HEK293 (cell line): ENCODE measurements around the gene SARS1.

ENCODE experiments used
- CTCF ChIA-PET: fragments of 350-600 bp; formaldehyde crosslinking; extraction: SDS; loops from one replicate; lab custom pipeline; 2021; ENCODE audit warnings: antibody characterized with exemption; lab: Yijun Ruan, JAX
- POLR2A ChIA-PET: fragments of 300-600 bp; formaldehyde crosslinking; extraction: SDS; loops from one replicate; lab custom pipeline; 2020; ENCODE audit warnings: antibody characterized with exemption, inconsistent platforms; lab: Yijun Ruan, JAX
- H3K27ac ChIP-seq: fragments of 200-500 bp; sonication (Bioruptor generic); 2 replicates; pipeline ENCODE4 v1.5.1; 2014; ENCODE audit warnings: low read depth, low read length, control low read depth, inconsistent platforms; ENCODE audit errors: extremely low read depth
- H3K36me3 ChIP-seq, 2 experiments: fragments of 200-500 bp in 1 of 2; sonication (Bioruptor generic) in 1 of 2; 1 replicate in 1 of 2; 2 replicates in 1 of 2; pipeline ENCODE4 v1.5.1; 2014 to 2017; ENCODE audit warnings: inconsistent platforms in 2 of 2, low read length in 2 of 2; ENCODE audit not compliant: control insufficient read depth in 2 of 2, insufficient read depth in 1 of 2
- H3K4me1 ChIP-seq: fragments of 200-500 bp; sonication (Bioruptor generic); 2 replicates; pipeline ENCODE4 v1.5.1; 2014; ENCODE audit warnings: mild to moderate bottlenecking, low read length, inconsistent platforms; ENCODE audit not compliant: control insufficient read depth, insufficient read depth
- H3K4me3 ChIP-seq: 2 replicates; pipeline ENCODE4 v1.5.1; 2011; ENCODE audit warnings: low read depth, mild to moderate bottlenecking, control low read depth, low read length, moderate library complexity
- H3K9me3 ChIP-seq: fragments of 200-500 bp; sonication (Bioruptor generic); 2 replicates; pipeline ENCODE4 v1.5.1; 2014; ENCODE audit warnings: low read depth, low read length, inconsistent platforms; ENCODE audit not compliant: control insufficient read depth, insufficient read depth
- GLI2 ChIP-seq: fragments of 450-650 bp; formaldehyde crosslinking; IDR thresholded peaks from 2 replicates; pipeline ENCODE4; 2017; ENCODE audit warnings: missing biosample characterization, missing genetic modification characterization, low read depth, borderline replicate concordance
- GLIS1 ChIP-seq: fragments of 450-650 bp; formaldehyde crosslinking; IDR thresholded peaks from 2 replicates; pipeline ENCODE4 v1.5.1; 2016; ENCODE audit warnings: missing biosample characterization, missing genetic modification characterization
- HOXC10 ChIP-seq: sonication (generic); formaldehyde crosslinking; IDR thresholded peaks from 2 replicates; pipeline ENCODE4 v1.8.1; 2023; ENCODE audit warnings: mild to moderate bottlenecking, missing genetic modification reagents
- IKZF3 ChIP-seq: fragments of 450-650 bp; IDR thresholded peaks from 2 replicates; pipeline ENCODE4 v1.5.0; 2018; ENCODE audit warnings: missing biosample characterization, mild to moderate bottlenecking, missing genetic modification characterization, moderate library complexity
- KLF9 ChIP-seq: fragments of 450-650 bp; formaldehyde crosslinking; IDR thresholded peaks from 2 replicates; pipeline ENCODE4 v1.5.1; 2016; ENCODE audit warnings: missing biosample characterization, missing genetic modification characterization, low read depth
- REPIN1 ChIP-seq: fragments of 450-650 bp; formaldehyde crosslinking; IDR thresholded peaks from 2 replicates; pipeline ENCODE4 v1.5.1; 2017; ENCODE audit warnings: missing biosample characterization, missing genetic modification characterization, low read depth
- SP2 ChIP-seq: fragments of 450-650 bp; formaldehyde crosslinking; IDR thresholded peaks from 2 replicates; pipeline ENCODE4 v1.5.1; 2016; ENCODE audit warnings: missing biosample characterization, missing genetic modification characterization
- YY1 ChIP-seq: fragments of 450-650 bp; formaldehyde crosslinking; IDR thresholded peaks from 2 replicates; pipeline ENCODE4 v1.5.1; 2018; ENCODE audit warnings: missing biosample characterization, missing genetic modification characterization
- ZBTB1 ChIP-seq: fragments of 450-650 bp; formaldehyde crosslinking; IDR thresholded peaks from 2 replicates; pipeline ENCODE4 v1.5.1; 2016; ENCODE audit warnings: missing biosample characterization, missing genetic modification characterization
- ZBTB20 ChIP-seq: fragments of 450-650 bp; formaldehyde crosslinking; IDR thresholded peaks from 2 replicates; pipeline ENCODE4 v1.5.1; 2016; ENCODE audit warnings: missing biosample characterization, missing genetic modification characterization
- ZBTB48 ChIP-seq: fragments of 450-650 bp; formaldehyde crosslinking; IDR thresholded peaks from 2 replicates; pipeline ENCODE4 v1.5.1; 2016; ENCODE audit warnings: missing biosample characterization, missing genetic modification characterization
- ZEB2 ChIP-seq: fragments of 450-650 bp; formaldehyde crosslinking; IDR thresholded peaks from 2 replicates; pipeline ENCODE4 v1.5.1; 2016; ENCODE audit warnings: missing biosample characterization, missing genetic modification characterization
- ZFP37 ChIP-seq: fragments of 450-650 bp; formaldehyde crosslinking; IDR thresholded peaks from 2 replicates; pipeline ENCODE4 v1.5.1; 2016; ENCODE audit warnings: missing biosample characterization, missing genetic modification characterization
- ZNF133 ChIP-seq: fragments of 450-650 bp; formaldehyde crosslinking; IDR thresholded peaks from 2 replicates; pipeline ENCODE4 v1.5.1; 2016; ENCODE audit warnings: missing biosample characterization, missing genetic modification characterization
- ZNF214 ChIP-seq: fragments of 450-650 bp; formaldehyde crosslinking; IDR thresholded peaks from 2 replicates; pipeline ENCODE4 v1.5.1; 2017; ENCODE audit warnings: missing biosample characterization, mild to moderate bottlenecking, missing genetic modification characterization, borderline replicate concordance
- ZNF324 ChIP-seq: fragments of 450-650 bp; formaldehyde crosslinking; IDR thresholded peaks from 2 replicates; pipeline ENCODE4 v1.5.1; 2016; ENCODE audit warnings: missing biosample characterization, missing genetic modification characterization
- ZNF48 ChIP-seq: fragments of 450-650 bp; formaldehyde crosslinking; IDR thresholded peaks from 2 replicates; pipeline ENCODE4 v1.5.1; 2016; ENCODE audit warnings: missing biosample characterization, missing genetic modification characterization
- ZNF488 ChIP-seq: fragments of 450-650 bp; formaldehyde crosslinking; IDR thresholded peaks from 2 replicates; pipeline ENCODE4 v1.5.1; 2016; ENCODE audit warnings: missing biosample characterization, missing genetic modification characterization
- ZNF510 ChIP-seq: fragments of 450-650 bp; formaldehyde crosslinking; IDR thresholded peaks from 2 replicates; pipeline ENCODE4 v1.5.1; 2018; ENCODE audit warnings: mild to moderate bottlenecking, missing genetic modification characterization, missing biosample characterization; ENCODE audit not compliant: insufficient replicate concordance
- ZNF544 ChIP-seq: fragments of 450-650 bp; formaldehyde crosslinking; IDR thresholded peaks from 2 replicates; pipeline ENCODE4 v1.5.0; 2017; ENCODE audit warnings: missing biosample characterization, missing genetic modification characterization
- ZNF558 ChIP-seq: fragments of 450-650 bp; formaldehyde crosslinking; IDR thresholded peaks from 2 replicates; pipeline ENCODE4 v1.5.1; 2016; ENCODE audit warnings: missing biosample characterization, missing genetic modification characterization
- ZNF560 ChIP-seq: fragments of 450-650 bp; formaldehyde crosslinking; IDR thresholded peaks from 2 replicates; pipeline ENCODE4 v1.5.1; 2017; ENCODE audit warnings: missing biosample characterization, missing genetic modification characterization, borderline replicate concordance
- ZNF621 ChIP-seq: fragments of 450-650 bp; formaldehyde crosslinking; IDR thresholded peaks from 2 replicates; pipeline ENCODE4 v1.5.1; 2017; ENCODE audit warnings: missing biosample characterization, missing genetic modification characterization
- ZNF768 ChIP-seq: fragments of 450-650 bp; formaldehyde crosslinking; IDR thresholded peaks from 2 replicates; pipeline ENCODE4 v1.5.1; 2018; ENCODE audit warnings: missing biosample characterization, mild to moderate bottlenecking, missing genetic modification characterization
- ZNF777 ChIP-seq: fragments of 450-650 bp; formaldehyde crosslinking; IDR thresholded peaks from 2 replicates; pipeline ENCODE4 v1.5.1; 2017; ENCODE audit warnings: missing biosample characterization, missing genetic modification characterization, borderline replicate concordance
- ZSCAN16 ChIP-seq: fragments of 450-650 bp; formaldehyde crosslinking; IDR thresholded peaks from 2 replicates; pipeline ENCODE4 v1.5.1; 2016; ENCODE audit warnings: missing biosample characterization, missing genetic modification characterization
- ZSCAN23 ChIP-seq: fragments of 450-650 bp; formaldehyde crosslinking; IDR thresholded peaks from 2 replicates; pipeline ENCODE4 v1.5.1; 2016; ENCODE audit warnings: missing biosample characterization, missing genetic modification characterization
- ZSCAN30 ChIP-seq: fragments of 450-650 bp; IDR thresholded peaks from 2 replicates; pipeline ENCODE4 v1.5.1; 2018; ENCODE audit warnings: missing biosample characterization, mild to moderate bottlenecking, missing genetic modification characterization, moderate library complexity
- TF ChIP-seq, protein P1 (sequence below): fragments of 450-650 bp; formaldehyde crosslinking; IDR thresholded peaks from 2 replicates; pipeline ENCODE4 v1.5.1; 2017; ENCODE audit warnings: missing biosample characterization, mild to moderate bottlenecking, missing genetic modification characterization, moderate library complexity

SARS1 gene

GRCh38 chr1:109263597-109264378 lies 50.1 kb downstream of the SARS1 start (continued):
- no peak for TF ChIP-seq GLI2 (tag by site-specific recombination)
- TF ChIP-seq YY1 (tag by site-specific recombination), result no peak
- no peak for TF ChIP-seq KLF9 (tag by site-specific recombination)
- no peak for TF ChIP-seq ZNF324

DNA sequence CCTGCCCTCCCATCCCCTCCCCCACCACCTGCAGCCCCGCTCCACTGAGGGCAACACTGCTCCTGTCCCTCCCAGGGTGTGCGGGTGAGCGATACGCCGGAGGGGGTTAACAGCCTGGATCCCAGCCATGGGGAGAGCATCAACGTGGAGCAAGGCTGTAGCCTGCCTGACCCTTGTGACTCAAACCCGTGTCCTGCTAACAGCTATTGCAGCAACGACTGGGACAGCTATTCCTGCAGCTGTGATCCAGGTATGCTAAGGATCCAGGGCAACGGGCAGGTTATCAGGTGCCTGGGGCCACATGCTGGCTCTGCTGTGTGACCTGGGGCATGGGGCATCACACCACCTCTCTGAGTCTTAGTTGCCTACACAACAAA lies 50.6 kb downstream of the SARS1 start:
- CTCF ChIA-PET, result interaction anchor here (0.6 to 4.5 kb wide), 17 partner anchors 8 to 218 kb away, joined by 3 to 42 read pairs (median 3); partner anchors contain the start of genes SARS1 and SORT1
- no peak for TF ChIP-seq ZNF488 (tag by site-specific recombination)
- no peak for TF ChIP-seq ZSCAN30 (tag by site-specific recombination)
- TF ChIP-seq ZNF510, result no peak
- no peak for TF ChIP-seq ZSCAN23 (tag by site-specific recombination)
- TF ChIP-seq HOXC10 (CRISPR knock-in tag), result no peak
- no peak for TF ChIP-seq GLI2 (tag by site-specific recombination)
- no peak for TF ChIP-seq ZNF133 (tag by site-specific recombination)
- TF ChIP-seq ZNF214 (tag by site-specific recombination), result no peak
- no peak for TF ChIP-seq ZNF777
- TF ChIP-seq ZEB2 (tag by site-specific recombination), result no peak
- no peak for TF ChIP-seq ZBTB48 (tag by site-specific recombination)
- TF ChIP-seq ZNF544 (tag by site-specific recombination), result no peak
- TF ChIP-seq, protein P1, sequence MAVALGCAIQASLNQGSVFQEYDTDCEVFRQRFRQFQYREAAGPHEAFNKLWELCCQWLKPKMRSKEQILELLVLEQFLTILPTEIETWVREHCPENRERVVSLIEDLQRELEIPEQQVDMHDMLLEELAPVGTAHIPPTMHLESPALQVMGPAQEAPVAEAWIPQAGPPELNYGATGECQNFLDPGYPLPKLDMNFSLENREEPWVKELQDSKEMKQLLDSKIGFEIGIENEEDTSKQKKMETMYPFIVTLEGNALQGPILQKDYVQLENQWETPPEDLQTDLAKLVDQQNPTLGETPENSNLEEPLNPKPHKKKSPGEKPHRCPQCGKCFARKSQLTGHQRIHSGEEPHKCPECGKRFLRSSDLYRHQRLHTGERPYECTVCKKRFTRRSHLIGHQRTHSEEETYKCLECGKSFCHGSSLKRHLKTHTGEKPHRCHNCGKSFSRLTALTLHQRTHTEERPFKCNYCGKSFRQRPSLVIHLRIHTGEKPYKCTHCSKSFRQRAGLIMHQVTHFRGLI (tag by site-specific recombination), result no peak
- TF ChIP-seq ZFP37 (tag by site-specific recombination), result no peak
- TF ChIP-seq, all 188 proteins: peak for 0
- H3K4me1 ChIP-seq, result no peaks in the 10 kb centered on the region
- no peak overlapping the region for H3K27ac ChIP-seq
- no peaks in the 10 kb centered on the region for H3K9me3 ChIP-seq
- POLR2A ChIA-PET, result no interaction called here
- H3K4me3 ChIP-seq, result no peak overlapping the region
- peaks cover 0 to 91% of the 10 kb centered on the region in 2 experiments; a peak in 1 of 3 replicates for H3K36me3 ChIP-seq

DNA sequence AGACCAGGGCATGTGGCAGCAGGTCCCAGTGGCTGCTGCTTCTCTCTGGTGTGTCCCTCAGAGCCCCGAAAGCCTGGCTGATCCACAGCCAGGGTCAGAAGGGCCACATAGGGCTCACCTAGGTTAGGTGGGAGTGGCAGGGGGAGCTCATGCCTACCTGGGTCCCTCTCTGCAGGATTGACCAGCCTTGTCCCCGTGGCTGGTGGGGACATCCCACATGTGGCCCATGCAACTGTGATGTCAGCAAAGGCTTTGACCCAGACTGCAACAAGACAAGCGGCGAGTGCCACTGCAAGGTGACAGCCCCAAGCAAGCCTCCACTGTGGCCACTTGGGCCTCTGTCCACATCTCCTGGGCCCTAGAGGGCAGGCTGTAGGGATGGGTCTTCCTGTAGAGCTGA lies 51.3 kb downstream of the SARS1 start:
- ChIA-PET CTCF (interaction anchor here (0.9 to 4.5 kb wide), 6 partner anchors 10 to 267 kb away, joined by 3 to 42 read pairs (median 4); partner anchors contain the start of gene SORT1), POLR2A (no interaction called here)
- TF ChIP-seq ZNF621 (tag by site-specific recombination), result no peak
- no peak for TF ChIP-seq IKZF3 (tag by site-specific recombination)
- TF ChIP-seq ZNF768 (tag by site-specific recombination), result no peak
- no peak for TF ChIP-seq ZNF560
- no peak for TF ChIP-seq REPIN1 (tag by site-specific recombination)
- TF ChIP-seq ZSCAN16 (tag by site-specific recombination), result no peak
- no peak for TF ChIP-seq SP2
- TF ChIP-seq ZBTB1 (tag by site-specific recombination), result no peak
- no peak for TF ChIP-seq GLIS1
- TF ChIP-seq ZBTB20 (tag by site-specific recombination), result no peak
- TF ChIP-seq ZNF558, result no peak
- TF ChIP-seq ZNF48, result no peak

More for the DNA sequence above, 51.3 kb downstream of the SARS1 start:
- Histone ChIP-seq H3K27ac (no peak overlapping the region), H3K9me3 (no peaks in the 10 kb centered on the region), H3K4me1 (no peaks in the 10 kb centered on the region), H3K4me3 (no peak overlapping the region), H3K36me3 (peaks cover 0 to 92% of the 10 kb centered on the region in 2 experiments; a peak in 1 of 3 replicates)
